Neural progenitor cell (in vitro differentiated cells): ENCODE measurements around the gene CNTN3. TPM values are rescaled to one million over a fixed set of nuclear protein-coding genes. Genes with fewer than 3 reads are reported as not detected.

Source experiments
- DNase-seq: peaks from one replicate; pipeline ENCODE4 v3.0.0-alpha.2; 2016; ENCODE audit warnings: low spot score
- H2AFZ ChIP-seq: fragments of 200-600 bp; sonication (generic); replicated peaks from 2 replicates; pipeline ENCODE4 v1.6.1; 2016; ENCODE audit warnings: antibody characterized with exemption
- H3F3A ChIP-seq: fragments of 200-600 bp; sonication (generic); 2 replicates; pipeline ENCODE4 v1.6.1; 2016; ENCODE audit warnings: antibody characterized with exemption, low read depth
- H3K27ac ChIP-seq: fragments of 200-600 bp; sonication (generic); 2 replicates; pipeline ENCODE4 v1.5.1; 2016; ENCODE audit warnings: mild to moderate bottlenecking
- H3K27me3 ChIP-seq: fragments of 200-600 bp; sonication (generic); 2 replicates; pipeline ENCODE4 v1.6.1; 2016; ENCODE audit warnings: mild to moderate bottlenecking, moderate library complexity
- H3K36me3 ChIP-seq: fragments of 200-600 bp; sonication (generic); 2 replicates; pipeline ENCODE4 v1.5.1; 2016
- H3K4me1 ChIP-seq: fragments of 200-600 bp; sonication (generic); 2 replicates; pipeline ENCODE4 v1.6.1; 2016; ENCODE audit warnings: mixed run types
- H3K4me2 ChIP-seq: fragments of 200-600 bp; sonication (generic); 2 replicates; pipeline ENCODE4 v1.6.1; 2016
- H3K4me3 ChIP-seq: fragments of 200-600 bp; sonication (generic); 2 replicates; pipeline ENCODE4 v1.5.1; 2016
- H3K79me2 ChIP-seq: fragments of 200-600 bp; sonication (generic); 2 replicates; pipeline ENCODE4 v1.6.1; 2016; ENCODE audit warnings: low read depth
- H3K9ac ChIP-seq: fragments of 200-600 bp; sonication (generic); 2 replicates; pipeline ENCODE4 v1.6.1; 2016
- H3K9me3 ChIP-seq: fragments of 200-600 bp; sonication (generic); 2 replicates; pipeline ENCODE4 v1.5.1; 2016; ENCODE audit warnings: low read depth
- H4K20me1 ChIP-seq: fragments of 200-600 bp; sonication (generic); 2 replicates; pipeline ENCODE4 v1.6.1; 2016; ENCODE audit warnings: low read depth
- H3K27ac Mint-ChIP-seq: 3 replicates; pipeline ENCODE4 v1.8.0; 2021; ENCODE audit warnings: mixed read lengths
- H3K27me3 Mint-ChIP-seq: 2 replicates; pipeline ENCODE4 v1.8.0; 2022; ENCODE audit warnings: low read depth, mild to moderate bottlenecking, inconsistent platforms, moderate library complexity, mixed read lengths; ENCODE audit not compliant: insufficient read depth
- H3K36me3 Mint-ChIP-seq: 3 replicates; pipeline ENCODE4 v1.8.0; 2021; ENCODE audit warnings: mixed read lengths
- H3K4me1 Mint-ChIP-seq: 3 replicates; pipeline ENCODE4 v1.8.0; 2021; ENCODE audit warnings: mixed read lengths
- H3K4me3 Mint-ChIP-seq: 3 replicates; pipeline ENCODE4 v1.8.0; 2021; ENCODE audit warnings: mild to moderate bottlenecking, moderate library complexity, mixed read lengths
- H3K9me3 Mint-ChIP-seq: 3 replicates; pipeline ENCODE4 v1.8.0; 2020; ENCODE audit warnings: mixed read lengths
- EZH2 ChIP-seq: fragments of 200-600 bp; sonication (generic); IDR thresholded peaks from 2 replicates; pipeline ENCODE4 v1.6.1; 2017; ENCODE audit warnings: antibody characterized with exemption, mild to moderate bottlenecking, moderate library complexity
- EZH2phosphoT487 ChIP-seq: fragments of 200-600 bp; sonication (generic); IDR thresholded peaks from 2 replicates; pipeline ENCODE4 v1.6.1; 2017; ENCODE audit warnings: antibody characterized with exemption
- total RNA-seq: library from RNA; depleted of rRNA; stranded (reverse); fragments of >200 nt; gene quantifications from 2 replicates; pipeline ENCODE4 v1.2.3, GENCODE V29; 2015; ENCODE audit warnings: low replicate concordance
- TF ChIP-seq, protein P1 (sequence below): fragments of 200-600 bp; sonication (generic); IDR thresholded peaks from 2 replicates; pipeline ENCODE4 v1.5.1; 2017; ENCODE audit warnings: antibody characterized with exemption, mild to moderate bottlenecking

Gene CNTN3
- total RNA-seq, 1 donor from 2014 or later = 0.21 TPM

DNA sequence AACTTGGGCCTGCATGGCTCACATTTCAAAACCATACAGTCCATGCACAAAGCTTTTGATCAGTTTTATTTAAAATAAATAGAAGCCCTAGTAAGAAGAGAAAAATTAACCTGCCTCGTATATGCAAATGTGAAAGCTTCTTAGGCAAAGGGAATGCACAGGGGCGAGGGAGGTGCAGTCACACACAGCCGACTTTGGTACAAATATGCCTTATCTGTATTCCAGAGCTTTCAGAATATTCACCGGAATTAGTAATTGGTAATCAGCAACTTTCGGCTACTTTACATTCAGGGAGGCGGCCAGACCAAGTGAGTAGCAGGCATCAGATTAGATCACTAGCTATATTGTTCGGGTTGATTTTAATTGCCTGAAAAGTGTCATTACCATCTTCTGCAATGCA is 7.5 kb downstream of the CNTN3 start:
- Histone ChIP-seq H3K4me2 (no peak overlapping the region), H3K9ac (no peak overlapping the region), H3F3A (no peaks in the 10 kb centered on the region), H2AFZ (no peak overlapping the region), H4K20me1 (no peaks in the 10 kb centered on the region), H3K27me3 (peaks cover 47% of the 10 kb centered on the region), H3K79me2 (no peaks in the 10 kb centered on the region), H3K36me3 (no peaks in the 10 kb centered on the region), H3K4me1 (no peaks in the 10 kb centered on the region), H3K4me3 (no peak overlapping the region), H3K27ac (no peak overlapping the region), H3K9me3 (no peaks in the 10 kb centered on the region)
- Mint-ChIP-seq H3K36me3 (no peaks in the 10 kb centered on the region), H3K9me3 (no peaks in the 10 kb centered on the region), H3K4me1 (no peaks in the 10 kb centered on the region), H3K4me3 (no peak overlapping the region), H3K27me3 (no peaks in the 10 kb centered on the region), H3K27ac (no peak overlapping the region)
- TF ChIP-seq EZH2phosphoT487 = no peak
- TF ChIP-seq, protein P1, sequence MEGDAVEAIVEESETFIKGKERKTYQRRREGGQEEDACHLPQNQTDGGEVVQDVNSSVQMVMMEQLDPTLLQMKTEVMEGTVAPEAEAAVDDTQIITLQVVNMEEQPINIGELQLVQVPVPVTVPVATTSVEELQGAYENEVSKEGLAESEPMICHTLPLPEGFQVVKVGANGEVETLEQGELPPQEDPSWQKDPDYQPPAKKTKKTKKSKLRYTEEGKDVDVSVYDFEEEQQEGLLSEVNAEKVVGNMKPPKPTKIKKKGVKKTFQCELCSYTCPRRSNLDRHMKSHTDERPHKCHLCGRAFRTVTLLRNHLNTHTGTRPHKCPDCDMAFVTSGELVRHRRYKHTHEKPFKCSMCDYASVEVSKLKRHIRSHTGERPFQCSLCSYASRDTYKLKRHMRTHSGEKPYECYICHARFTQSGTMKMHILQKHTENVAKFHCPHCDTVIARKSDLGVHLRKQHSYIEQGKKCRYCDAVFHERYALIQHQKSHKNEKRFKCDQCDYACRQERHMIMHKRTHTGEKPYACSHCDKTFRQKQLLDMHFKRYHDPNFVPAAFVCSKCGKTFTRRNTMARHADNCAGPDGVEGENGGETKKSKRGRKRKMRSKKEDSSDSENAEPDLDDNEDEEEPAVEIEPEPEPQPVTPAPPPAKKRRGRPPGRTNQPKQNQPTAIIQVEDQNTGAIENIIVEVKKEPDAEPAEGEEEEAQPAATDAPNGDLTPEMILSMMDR = no peak
- no peak for TF ChIP-seq EZH2
- DNase-seq = no peak

DNA sequence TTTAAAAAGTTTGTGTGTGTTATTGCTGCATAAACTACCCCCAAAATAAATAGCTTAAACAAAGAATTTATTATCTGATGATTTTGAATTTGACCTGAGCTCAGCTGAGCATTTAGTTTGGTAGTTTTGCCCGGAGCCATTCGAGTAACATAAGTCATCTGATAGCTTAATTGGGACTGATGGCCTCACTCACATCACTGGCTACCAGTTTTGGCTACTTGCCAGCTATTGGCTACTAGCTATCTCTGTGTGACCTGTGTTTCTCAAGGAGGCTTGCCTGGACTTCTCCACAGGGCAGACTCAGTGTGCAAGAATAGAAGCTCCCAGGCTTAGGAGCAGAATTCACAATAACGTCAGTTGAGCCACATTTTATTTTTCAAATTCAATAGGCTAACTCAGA is 9.0 kb downstream of the CNTN3 start:
- Histone ChIP-seq H3K79me2 (no peaks in the 10 kb centered on the region), H3K9me3 (no peaks in the 10 kb centered on the region), H3K36me3 (no peaks in the 10 kb centered on the region), H3K9ac (no peak overlapping the region), H3K27me3 (peaks cover 32% of the 10 kb centered on the region), H2AFZ (no peak overlapping the region), H3K4me2 (no peak overlapping the region), H3K4me1 (no peaks in the 10 kb centered on the region), H3K4me3 (no peak overlapping the region), H3K27ac (no peak overlapping the region), H3F3A (no peaks in the 10 kb centered on the region), H4K20me1 (no peaks in the 10 kb centered on the region)
- Mint-ChIP-seq H3K27me3 (no peaks in the 10 kb centered on the region), H3K9me3 (no peaks in the 10 kb centered on the region), H3K4me1 (peaks cover 4% of the 10 kb centered on the region), H3K36me3 (no peaks in the 10 kb centered on the region), H3K27ac (no peak overlapping the region), H3K4me3 (no peak overlapping the region)
- no peak for DNase-seq
- TF ChIP-seq EZH2phosphoT487 = no peak
- TF ChIP-seq, protein P1 = no peak
- TF ChIP-seq EZH2 = no peak

DNA sequence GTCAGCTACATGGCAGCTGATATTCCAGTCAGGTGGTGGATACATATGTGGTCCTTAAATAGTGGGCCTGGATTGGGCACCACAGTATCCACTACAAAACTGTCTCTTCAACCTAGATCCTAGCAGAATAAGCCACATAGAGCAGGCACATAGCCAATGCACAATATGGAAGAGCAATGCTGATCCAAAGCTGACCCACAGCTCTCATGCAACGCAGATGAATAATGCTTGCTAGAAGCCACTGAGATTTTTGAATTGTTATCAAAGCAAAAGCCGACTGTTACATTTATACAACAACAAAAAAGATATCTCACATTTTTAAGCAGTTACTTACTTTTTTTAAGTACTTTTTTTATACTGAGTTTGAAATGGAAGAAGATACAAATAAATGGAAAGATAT is 11.2 kb downstream of the CNTN3 start:
- Mint-ChIP-seq H3K36me3 (no peaks in the 10 kb centered on the region), H3K4me1 (peaks cover 5% of the 10 kb centered on the region), H3K27ac (no peak overlapping the region), H3K4me3 (no peak overlapping the region), H3K9me3 (peaks cover 7% of the 10 kb centered on the region), H3K27me3 (no peaks in the 10 kb centered on the region)
- Histone ChIP-seq H3K9me3 (no peaks in the 10 kb centered on the region), H3K27ac (no peak overlapping the region), H3K9ac (no peak overlapping the region), H3K4me2 (no peak overlapping the region), H3K4me3 (no peak overlapping the region), H3K27me3 (peaks cover 11% of the 10 kb centered on the region), H3K4me1 (no peaks in the 10 kb centered on the region), H2AFZ (no peak overlapping the region), H3K79me2 (no peaks in the 10 kb centered on the region), H3F3A (no peaks in the 10 kb centered on the region), H4K20me1 (no peaks in the 10 kb centered on the region), H3K36me3 (no peaks in the 10 kb centered on the region)
- DNase-seq = no peak
- TF ChIP-seq, protein P1 = no peak
- no peak for TF ChIP-seq EZH2
- no peak for TF ChIP-seq EZH2phosphoT487
